DMS153 (cell line): ENCODE results near the gene GPR25.
"Not testable (repeated sequence)": the region's sequence is repeated elsewhere in the genome, so short reads cannot be mapped to it uniquely, and the experiment has no call there.

ENCODE experiments used
- DNase-seq: peaks from one replicate; lab custom pipeline; 2025; lab: John Stamatoyannopoulos, UW

GPR25 gene

DNA sequence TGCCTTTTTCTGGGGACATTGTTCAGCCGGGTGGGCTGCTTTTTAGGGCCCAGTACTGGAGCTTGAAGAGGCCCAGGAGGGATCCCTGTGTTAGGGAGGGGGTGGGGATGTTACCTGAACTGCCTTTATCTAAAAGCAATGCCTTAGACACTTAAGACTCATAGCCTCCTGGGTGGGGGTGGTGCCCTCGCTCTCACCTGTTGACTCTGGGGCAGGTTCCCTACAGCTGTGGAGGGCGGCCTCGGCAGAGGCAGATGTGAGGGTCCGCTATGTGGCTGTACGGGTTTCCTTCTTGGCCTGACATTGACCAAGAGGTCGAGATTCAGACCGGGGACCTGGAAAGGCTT lies 22.6 kb downstream of the GPR25 start:
- DNase-seq, result no peak

DNA sequence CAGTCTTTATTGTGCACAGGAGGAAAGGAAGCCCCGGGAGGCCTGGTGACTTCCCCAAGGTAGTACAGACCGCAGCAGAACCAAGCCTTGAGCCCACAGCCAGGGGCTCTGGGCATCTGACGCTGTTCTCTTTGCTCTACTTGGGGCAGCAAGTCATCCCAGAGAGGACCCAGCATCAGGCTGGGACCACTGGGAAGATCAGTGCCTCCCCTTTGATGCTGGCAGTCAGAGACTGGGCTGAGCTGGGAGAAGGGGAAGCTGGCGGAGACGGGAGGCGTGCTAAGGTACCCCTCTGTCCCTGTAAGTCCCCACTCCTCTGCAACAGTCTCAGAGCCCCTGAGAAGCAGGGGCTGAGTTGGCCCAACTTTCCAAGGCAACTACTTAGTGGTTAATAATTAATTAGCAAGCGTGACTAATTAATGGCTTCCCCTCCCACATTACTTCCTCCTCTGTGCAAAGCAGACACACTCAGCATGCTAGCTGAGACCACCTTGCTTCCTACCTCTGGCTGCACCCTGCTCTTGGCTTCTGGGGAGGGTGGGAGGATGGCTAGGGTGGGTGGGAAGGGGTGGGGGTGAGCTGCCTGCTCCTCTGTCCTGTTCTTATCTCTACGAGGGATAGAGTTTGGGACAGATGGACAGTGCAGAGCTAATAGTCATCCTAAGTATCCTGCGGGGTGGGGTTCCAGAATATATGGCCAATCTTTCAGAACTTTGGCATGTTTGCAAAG lies 23.2 kb downstream of the GPR25 start:
- DNase-seq, result no peak

DNA sequence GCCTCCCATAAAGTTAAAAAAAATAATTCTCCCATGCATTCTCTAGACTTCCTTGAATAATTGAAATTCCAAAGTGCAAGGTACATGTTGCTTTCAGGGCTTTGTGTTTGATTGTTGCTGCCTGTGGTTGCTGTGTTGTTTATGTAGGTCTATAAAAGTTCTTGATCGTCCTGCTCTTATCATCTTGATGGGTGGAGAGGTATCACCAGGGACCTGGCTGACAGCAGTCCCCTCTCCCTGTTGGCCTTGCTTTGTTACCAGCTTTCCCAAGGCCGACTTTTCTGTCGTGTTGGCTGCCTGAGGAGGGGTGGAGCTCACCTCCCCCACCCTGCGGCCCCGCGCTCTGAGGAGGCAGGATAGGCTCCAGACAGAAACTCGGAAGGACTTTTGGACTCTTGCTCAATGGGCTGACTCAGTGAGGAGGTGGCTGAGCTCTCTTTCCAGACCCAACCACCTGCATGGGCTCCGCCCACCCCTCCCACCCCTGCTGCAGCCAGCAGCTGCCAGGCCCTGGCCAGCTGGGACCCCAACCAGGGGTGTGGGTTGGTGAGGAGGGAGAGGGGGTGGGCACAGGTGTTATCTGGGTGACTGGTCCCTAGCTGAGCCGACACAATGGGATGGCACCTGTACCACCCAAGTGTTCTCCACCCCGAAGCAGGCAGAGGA lies 23.9 kb downstream of the GPR25 start:
- no peak for DNase-seq

DNA sequence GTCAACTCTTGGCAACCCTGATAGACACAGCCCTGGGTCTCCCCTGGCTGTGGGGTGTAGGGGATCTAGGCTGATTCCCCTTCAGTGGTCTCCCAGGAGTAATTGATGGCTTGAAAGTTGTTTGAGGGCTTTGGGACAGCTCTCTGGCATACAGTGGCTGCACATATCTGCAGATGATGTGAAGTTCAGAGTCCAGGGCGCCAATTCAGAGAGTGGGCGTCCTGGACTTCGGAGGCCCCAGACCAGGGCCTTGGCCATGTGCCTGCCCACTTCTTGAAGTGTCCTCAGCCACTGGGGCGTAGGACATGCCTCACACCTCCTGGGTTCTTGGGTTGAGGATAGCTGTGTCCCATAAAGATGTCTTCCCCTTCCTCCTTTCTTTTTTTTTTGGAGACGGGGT lies 24.5 kb downstream of the GPR25 start:
- DNase-seq, result no peak

DNA sequence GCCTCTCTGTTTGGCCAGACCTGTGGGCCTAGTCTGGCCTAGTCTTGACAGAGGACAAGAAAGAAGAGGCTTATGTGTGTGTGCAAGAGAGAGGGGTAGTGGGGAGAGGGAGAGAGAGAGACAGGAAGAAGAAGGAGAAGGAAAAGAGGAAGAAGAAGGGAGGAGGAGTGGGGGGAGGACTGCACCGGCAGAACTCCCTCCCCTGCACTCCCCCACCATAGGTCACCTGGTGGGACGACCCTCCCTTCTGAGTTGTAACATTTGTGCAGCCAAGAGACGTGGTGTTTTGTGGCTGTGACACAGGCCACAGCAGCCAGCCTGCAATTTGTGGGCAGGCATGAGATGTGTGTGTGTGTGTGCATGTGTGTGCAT lies 26.2 kb downstream of the GPR25 start:
- DNase-seq, result no peak

DNA sequence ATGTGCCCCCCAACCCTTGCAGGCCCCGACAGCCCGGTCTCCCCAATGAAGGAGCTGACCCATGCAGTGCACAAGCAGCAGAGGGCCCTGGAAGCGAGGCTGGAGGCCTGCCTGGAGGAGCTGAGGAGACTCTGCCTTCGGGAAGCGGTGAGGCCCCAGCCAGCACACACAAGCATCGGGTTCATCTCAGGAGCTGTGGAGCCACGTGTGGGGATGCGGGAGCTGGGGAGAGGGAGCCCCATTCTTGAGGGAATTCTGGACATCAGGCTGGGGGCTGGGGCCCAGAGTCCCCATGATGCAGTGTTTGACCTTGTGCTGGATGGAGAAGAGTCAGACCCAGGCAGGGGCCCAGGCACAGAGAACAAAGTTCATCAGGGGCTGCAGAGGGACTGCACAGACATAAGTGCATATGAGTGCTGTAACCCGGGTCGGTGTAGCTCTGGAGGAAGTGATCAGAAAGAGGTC lies 26.7 kb downstream of the GPR25 start:
- no peak for DNase-seq

DNA sequence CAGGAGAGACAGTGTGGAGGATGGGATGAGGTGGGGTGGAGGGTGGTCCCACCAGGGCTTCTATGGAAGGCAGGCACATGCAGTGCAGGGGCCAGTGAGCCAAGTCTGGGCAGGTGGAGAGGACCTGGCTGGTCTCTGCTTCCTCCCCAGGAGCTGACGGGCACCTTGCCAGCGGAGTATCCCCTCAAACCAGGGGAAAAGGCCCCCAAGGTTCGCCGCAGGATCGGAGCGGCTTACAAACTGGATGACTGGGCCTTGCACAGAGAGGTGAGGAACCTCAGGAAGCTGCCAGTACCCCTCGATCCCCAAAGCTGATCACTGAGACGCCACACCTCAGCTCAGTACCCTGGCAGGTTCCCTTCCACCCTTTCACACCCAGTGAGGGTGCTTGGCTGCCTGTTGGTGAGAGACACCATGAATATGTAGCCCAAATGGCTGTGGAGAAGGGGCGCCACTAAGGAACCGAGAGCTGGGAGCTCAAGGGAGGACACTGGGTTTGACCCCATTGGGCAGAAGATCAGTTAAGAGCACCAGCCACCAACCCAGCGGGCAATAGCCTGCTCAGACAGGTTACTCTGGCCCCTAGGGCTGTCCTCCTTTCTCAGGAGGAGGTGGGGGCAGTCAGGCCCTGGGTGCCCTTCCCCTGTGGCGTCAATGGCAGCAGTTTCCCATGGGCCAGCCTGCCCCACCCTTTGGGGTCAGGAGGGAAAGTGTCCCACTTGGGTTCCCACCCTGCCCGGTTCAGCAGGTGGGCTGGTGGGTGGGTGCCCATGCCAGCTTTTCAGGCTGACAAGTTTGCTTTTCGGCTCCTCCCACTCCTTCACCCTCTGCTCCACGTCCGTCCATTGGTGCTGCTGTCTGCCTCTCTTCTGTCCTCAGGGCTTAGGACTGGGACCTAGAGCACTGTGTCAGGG lies 27.4 kb downstream of the GPR25 start:
- DNase-seq, result no peak

DNA sequence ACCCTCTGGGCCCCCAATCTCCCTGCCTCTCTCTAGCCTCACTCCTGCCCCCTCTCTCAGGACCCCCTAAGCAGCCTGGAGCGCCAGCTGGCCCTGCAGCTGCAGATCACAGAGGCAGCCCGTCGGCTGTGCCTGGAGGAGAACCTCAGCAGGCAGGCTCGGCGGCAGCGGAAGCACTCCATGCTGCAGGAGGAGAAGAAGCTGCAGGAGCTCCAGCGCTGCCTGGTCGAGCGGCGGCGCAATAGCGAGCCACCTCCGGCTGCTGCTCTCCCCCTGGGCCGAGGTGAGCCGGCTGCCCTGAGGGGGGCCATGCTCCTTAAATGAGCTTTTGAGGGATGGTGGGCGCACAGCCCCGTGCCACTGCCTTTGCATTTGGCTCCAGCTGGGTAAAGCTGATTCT lies 28.1 kb downstream of the GPR25 start:
- DNase-seq, result no peak

DNA sequence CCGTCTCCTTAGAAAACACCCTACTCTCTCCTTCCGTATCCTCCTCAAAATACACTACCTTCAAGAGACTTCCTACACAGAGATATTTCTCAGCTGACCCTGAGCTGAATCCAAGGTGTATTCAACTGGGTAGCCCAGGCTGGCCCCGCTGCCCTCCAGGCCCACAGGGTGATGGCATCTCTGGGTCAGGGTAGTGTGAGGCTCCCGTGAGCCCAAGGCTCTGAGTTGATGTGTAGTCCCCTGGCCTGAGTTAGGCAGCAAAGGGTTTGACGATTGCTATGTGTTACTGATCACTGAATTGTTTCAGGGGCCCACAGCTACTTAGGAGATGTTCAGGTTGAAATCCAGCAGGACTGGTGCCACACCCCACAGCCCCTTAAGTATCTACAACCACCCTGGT lies 28.6 kb downstream of the GPR25 start:
- DNase-seq, result no peak

DNA sequence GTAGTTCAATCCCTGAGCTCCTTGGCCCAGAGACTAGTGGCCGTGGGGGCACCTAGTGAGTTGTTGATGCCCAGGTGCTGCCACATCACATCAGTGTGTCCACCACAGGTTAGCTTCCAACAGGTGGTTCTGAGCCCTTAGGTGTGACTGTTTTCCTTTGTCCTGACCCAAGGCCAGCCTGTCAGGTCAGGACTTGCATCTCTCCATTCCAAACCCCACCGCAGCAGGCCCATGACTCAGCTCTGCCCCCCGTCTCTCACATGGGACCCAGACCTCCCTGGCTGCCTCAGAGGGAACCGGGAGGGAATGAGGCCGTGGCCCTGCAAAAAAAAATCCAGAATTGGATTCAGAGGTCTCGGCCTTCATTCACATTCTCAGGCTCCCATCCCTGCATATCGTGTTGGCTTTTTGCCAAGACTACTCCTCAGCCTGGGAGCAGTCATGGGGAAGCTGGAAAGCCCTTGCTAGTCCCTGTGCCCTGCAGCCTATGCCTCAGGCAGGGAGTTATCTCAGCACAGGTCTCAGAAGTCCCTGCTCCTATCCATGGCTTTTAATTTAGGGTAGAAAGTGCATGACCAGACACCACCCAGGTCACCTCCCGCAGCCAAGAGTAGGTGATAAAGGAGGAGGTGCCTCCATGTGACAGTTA lies 29.1 kb downstream of the GPR25 start:
- no peak for DNase-seq

DNA sequence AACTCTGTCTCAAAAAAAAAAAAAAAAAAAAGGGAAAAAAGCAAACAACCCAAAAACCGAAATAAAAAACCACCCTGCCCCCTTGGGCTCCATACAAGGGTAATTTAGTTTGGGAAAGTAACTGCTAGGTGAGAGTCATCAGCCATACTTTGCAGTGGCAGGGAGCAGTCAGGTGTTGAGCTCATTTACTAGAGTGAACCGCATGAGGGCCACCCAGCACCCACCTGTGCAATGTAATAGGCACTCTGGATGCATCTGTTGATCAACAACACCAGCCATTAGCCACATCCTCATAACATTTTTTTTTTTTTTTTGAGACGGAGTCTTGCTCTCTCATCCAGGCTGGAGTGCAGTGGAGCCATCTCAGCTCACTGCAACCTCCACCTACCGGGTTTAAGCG lies 31.0 kb downstream of the GPR25 start:
- no peak for DNase-seq

DNA sequence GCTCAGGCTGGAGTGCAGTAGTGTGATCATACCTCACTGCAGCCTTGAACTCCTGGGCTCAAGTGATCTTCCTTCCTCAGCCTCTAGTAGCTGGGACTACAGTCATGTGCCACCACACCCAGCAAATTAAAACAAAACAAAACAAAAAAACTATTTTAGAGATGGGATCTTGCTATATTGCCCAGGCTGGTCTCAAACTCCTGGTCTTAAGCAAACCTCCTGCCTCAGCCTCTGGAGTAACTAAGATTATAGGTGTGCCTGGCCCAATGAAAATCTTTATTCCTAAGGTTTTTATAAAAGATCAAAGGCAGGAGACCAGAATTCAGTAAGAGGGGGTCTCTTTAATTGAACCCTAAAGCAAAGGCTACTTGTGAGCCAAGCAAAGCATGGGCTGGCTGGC lies 32.0 kb downstream of the GPR25 start:
- DNase-seq, result no peak

DNA sequence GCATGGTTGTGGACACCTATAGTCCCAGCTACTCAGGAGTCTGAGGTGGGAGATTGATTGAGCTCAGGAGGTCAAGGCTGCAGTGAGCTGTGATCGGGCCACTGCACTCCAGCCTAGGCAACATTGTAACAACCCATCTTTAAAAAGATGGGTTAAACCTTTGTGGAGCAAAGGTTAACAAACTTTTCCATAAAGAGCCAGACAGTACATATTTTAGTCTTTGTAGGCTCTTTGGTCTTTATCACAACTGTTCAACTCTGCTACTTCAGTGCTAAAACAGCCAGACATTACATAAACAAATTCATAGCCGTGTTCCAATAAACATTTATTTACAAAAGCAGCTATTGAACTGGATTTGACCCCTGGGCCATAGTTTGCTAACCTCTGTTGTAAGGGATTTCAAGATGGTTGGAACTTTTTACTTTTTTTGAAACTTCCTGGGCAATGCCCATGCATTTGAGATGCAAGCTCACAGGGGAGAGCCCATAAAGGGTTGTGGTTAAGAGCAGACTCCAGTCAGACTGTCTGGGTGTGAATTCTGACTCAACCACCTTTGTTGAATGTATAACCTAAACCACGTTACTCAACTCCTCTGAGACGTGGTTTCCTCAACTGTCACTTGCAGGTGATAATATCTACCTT lies 32.8 kb downstream of the GPR25 start:
- no peak for DNase-seq

DNA sequence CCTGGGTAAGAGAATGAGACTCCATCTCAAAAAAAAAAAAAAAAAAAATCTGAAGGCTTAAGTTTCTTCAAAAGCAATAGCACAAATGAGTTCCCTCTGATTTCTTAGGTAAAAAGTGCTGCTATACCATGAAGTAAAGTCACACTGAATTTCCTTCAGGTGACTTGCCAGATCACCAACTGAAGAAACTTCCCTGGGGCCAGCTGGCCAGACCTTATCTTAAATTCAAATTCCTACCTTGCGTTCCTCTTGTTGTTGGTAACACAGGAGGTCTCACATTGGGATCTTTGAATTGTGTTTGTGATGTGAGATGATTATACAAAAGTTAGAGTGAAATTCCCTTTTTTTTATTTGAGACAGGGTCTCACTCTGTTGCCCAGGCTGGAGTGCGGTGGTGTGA lies 33.7 kb downstream of the GPR25 start:
- DNase-seq, result no peak

DNA sequence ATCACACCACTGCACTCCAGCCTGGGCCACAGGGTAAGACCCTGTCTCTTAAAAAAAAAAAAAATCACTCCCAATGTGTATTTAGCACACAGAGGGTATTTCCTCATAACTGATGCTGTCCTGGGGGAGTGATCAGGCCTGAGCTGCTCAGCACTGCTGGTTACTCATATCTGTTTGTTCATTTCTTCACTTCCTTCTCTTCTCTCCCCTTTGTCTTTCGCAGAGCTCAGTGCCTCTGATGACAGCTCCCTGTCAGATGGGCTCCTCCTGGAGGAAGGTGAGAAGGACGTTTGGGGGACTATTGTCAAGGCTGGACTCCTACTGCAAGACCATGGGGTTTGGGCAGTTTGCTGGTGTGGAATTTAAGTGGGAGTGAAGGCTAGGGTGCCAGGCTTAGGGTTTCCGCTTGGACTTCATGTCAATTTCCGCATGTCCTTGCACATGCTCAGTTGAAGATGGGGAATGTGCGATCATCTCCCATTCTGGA lies 34.9 kb downstream of the GPR25 start:
- DNase-seq, result peak; percentile 10

DNA sequence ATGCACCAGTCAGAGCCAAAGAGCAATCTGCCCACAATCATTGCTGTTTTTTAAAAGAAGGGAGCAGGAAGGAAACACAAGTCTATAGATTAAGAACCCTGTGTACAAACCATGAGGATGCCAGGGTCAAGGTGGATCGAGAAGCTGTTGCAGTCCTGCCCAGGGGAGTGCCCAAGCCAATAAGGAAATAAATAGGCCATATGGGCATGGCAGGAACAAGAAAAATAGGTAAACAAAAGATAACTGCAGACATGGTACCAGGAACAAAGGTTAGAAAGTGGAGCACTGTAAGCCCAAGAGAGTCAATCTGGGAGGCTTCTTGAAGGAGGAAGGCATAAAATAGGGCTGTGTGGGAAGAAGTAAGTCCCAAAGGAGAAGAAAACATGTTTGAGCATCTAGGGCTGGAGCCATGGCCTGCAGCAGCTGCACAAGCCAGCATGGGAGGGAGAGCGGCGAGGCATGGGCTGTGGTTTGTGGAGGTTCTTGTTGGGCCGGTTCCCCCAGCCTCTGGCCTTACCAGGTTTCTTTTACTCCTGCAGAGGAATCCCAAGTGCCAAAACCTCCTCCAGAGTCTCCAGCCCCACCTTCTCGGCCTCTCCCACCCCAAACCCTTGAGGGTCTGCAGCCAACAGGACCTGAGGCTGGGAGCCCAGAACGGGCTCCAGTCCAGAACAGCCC lies 35.5 kb downstream of the GPR25 start:
- DNase-seq, result no peak

DNA sequence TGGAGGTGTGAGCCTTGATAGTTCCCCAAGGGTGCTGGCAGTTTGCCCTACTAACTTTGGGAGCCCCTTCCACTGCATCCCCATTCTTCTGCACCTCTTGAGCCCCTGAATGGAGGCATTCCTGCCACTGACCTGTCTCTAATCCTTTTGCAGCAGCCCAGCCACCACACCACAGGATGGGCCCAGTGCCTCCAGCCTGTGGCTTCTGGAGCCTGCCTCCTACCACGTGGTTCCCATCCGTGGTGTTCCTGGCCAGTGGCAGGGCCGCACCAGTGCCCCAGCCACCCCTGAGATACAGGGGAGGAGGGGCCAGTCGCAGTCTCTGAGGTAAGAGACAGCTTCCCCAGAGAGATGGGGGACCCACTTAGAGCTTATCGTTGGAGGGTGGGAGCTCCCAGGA lies 36.3 kb downstream of the GPR25 start:
- no peak for DNase-seq

DNA sequence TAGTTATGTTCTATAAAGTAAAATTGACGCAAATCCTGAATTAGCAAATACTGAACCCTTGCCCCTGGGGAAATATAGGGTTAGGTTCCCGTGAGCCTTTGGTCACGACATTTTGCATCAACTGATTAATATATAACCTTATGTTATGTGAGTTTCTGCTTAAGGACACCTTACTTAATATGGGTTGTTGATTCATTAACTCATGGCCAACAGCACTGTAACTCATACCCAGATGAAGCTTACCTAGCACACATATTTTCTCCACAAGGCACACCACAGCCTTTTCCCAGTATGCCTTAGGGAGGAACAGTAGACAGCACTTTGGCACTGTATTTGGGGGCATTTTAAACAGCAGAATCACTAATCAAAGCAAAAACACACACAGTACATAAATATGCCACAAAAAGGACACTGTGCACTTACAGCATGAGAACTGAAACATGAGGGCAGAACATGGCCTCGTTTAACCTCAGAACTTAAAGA lies 37.0 kb downstream of the GPR25 start:
- no peak for DNase-seq

DNA sequence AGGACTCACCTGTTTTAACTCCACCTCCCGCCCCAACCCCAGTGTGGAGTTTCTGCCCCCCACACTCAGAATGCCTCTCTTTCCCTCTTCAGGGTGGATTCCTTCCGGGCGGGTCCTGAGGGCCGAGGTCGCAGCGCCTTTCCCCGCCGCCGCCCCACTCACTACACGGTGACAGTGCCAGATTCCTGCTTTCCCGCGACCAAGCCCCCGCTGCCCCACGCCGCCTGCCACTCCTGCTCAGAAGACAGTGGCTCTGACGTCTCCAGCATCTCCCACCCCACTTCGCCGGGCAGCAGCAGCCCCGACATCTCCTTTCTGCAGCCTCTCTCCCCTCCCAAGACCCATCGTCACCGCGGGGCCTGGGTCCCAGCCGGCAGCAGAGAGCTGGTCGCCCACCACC lies 38.6 kb downstream of the GPR25 start:
- no peak for DNase-seq

DNA sequence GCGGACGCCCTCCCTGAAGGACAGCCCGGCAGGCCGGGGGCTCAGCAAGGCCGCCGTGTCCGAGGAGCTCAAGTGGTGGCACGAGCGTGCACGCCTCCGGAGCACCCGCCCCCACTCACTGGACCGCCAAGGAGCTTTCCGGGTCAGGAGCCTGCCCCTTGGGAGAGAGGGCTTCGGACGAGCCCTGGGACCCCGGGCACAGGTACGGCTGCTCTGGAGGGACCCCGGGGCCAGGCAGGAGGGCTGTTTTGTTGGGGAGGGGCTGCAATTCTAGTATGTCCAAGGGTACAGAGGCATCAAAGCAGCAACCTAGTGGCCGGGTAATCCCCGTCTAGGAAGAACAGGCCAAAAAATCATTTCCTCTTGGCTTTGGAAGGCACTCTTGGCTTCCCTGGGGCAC lies 39.2 kb downstream of the GPR25 start:
- DNase-seq, result not testable (repeated sequence)
